Hematopoietic multipotent progenitor cell treated with erythropoietin and hydrocortisone succinate and interleukin-3 and kit ligand, for 15 days (in vitro differentiated cells): ENCODE data around the gene RC3H2.

Source experiments
- DNase-seq: peaks from one replicate; pipeline ENCODE4 v3.0.0-alpha.2; 2015; ENCODE audit warnings: low spot score

Gene RC3H2

DNA sequence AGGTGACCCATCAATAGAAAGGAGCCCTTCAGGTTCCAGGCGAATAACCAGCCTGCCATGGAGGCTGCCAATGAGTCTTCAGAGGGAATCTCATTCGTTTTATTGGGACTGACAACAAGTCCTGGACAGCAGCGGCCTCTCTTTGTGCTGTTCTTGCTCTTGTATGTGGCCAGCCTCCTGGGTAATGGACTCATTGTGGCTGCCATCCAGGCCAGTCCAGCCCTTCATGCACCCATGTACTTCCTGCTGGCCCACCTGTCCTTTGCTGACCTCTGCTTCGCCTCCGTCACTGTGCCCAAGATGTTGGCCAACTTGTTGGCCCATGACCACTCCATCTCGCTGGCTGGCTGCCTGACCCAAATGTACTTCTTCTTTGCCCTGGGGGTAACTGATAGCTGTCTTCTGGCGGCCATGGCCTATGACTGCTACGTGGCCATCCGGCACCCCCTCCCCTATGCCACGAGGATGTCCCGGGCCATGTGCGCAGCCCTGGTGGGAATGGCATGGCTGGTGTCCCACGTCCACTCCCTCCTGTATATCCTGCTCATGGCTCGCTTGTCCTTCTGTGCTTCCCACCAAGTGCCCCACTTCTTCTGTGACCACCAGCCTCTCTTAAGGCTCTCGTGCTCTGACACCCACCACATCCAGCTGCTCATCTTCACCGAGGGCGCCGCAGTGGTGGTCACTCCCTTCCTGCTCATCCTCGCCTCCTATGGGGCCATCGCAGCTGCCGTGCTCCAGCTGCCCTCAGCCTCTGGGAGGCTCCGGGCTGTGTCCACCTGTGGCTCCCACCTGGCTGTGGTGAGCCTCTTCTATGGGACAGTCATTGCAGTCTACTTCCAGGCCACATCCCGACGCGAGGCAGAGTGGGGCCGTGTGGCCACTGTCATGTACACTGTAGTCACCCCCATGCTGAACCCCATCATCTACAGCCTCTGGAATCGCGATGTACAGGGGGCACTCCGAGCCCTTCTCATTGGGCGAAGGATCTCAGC, 104.8 kb downstream of the RC3H2 start, which contains the start of gene OR1K1:
TSS of gene OR1K1 (plus strand) at position 58 of the 995 bp plus-strand sequence. CDS start at position 58, 0 bp downstream.
- no peak for DNase-seq

DNA sequence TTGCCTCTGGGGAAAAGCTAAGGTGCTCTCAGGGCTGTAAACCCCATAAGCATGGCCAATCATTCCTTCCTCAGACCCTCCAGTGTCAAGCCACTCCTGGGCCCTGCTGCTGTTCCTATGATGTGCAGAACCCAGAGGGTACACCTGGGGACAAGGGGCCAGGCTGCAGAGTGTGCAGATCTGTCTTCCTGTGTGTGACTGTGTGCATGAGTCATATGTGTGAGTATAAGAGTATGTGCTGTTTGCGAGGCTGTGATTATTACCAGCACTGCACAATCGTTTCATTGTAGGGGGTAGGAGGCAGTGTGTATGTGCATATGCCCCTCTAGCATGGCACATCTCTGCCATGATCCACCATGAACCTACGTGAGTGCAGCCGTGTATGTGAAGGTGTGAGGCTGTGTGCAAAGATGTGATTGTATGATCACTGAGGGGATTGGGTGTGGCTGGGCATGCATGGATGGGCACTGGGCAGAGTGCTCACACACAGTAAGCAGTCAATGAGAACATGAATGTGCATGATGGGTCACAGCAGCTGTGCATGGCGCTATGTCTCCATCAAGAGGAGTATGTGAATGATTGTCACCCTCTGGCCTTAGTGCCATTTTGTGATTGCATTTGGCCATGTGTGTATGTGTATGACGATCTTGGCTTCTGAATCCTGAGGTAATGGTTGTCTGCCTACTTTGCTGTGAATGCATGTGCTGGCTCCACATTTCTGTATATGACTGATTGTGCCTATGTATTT, 107.7 kb downstream of the RC3H2 start:
- no peak for DNase-seq
